Activated T-helper 2 cell treated with anti-CD3 and anti-CD28 coated beads, Interferon-gamma antibody, Interleukin-2, Interleukin-4, amounts not matched to agents 10 μg/mL and 5 μg/mL and 100 μg/mL, durations not matched to agents 14 hours and 24 hours and 36 hours (primary cell): ENCODE measurements around the gene TRANK1. TPM values are rescaled to one million over a fixed set of nuclear protein-coding genes. Genes with fewer than 3 reads are reported as not detected.

Experiments used
- DNase-seq: peaks from one replicate; pipeline ENCODE4 v3.0.0; 2021; ENCODE audit warnings: low spot score
- H3K27ac Mint-ChIP-seq: one replicate; pipeline ENCODE4 v1.8.0; 2021; ENCODE audit warnings: mixed read lengths
- H3K27me3 Mint-ChIP-seq: one replicate; pipeline ENCODE4 v1.8.0; 2021; ENCODE audit warnings: low read depth, mixed read lengths
- H3K36me3 Mint-ChIP-seq: one replicate; pipeline ENCODE4 v1.8.0; 2021; ENCODE audit warnings: low read depth, mixed read lengths
- H3K4me1 Mint-ChIP-seq: one replicate; pipeline ENCODE4 v1.8.0; 2021; ENCODE audit warnings: low read depth, mixed read lengths
- H3K4me3 Mint-ChIP-seq: one replicate; pipeline ENCODE4 v1.8.0; 2021; ENCODE audit warnings: low read depth, mild to moderate bottlenecking, moderate library complexity, mixed read lengths
- H3K9me3 Mint-ChIP-seq: one replicate; pipeline ENCODE4 v1.8.0; 2021; ENCODE audit warnings: mixed read lengths
- intact Hi-C: fragments of 100-400 bp; cut with micrococcal nuclease; formaldehyde crosslinking; loops from one replicate; pipeline ENCODE4 v1.15.1; 2023
- total RNA-seq: library from RNA; stranded (reverse); gene quantifications from 2 replicates; pipeline ENCODE4 v1.2.3, GENCODE V29; 2022

Gene TRANK1
- total RNA-seq = 1.1 and 1.8 TPM in 2 replicates

DNA sequence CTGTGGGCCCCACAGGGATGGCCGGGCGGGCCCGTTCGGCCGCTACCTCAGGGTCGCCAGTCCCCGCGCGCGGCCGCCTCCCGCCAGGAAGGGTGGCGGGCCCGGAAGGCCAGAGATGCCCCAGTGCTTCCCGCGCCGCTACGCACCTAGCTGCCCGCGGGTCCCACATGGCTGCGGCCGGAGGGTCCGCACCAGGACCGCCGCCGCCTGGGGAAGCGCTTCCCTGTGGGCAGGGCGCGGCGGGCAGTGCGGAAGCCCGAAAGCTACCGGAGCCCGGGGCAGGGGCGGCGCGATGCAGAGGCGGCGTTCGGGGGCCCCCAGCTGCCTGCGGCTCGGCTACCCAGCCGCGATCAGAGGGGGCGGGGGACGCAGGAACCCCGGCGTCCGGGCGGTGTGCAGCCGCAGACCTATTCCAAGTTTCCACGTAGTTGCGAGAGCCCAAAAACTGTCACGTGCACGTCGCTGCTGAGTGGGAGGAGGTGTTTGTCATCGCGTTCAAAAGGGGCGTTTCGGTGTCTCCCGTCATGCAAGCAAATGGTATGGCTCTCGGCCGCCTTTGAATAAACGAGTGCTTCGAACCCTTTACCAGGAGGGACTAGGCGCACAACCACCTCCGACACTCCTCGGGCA is at the start of gene TRANK1:
TSS of gene TRANK1 (minus strand) at position 414 of the 630 bp plus-strand sequence. CDS start at position 169, 245 bp downstream.
- Mint-ChIP-seq H3K4me3 (peak within 1 kb of the TSS; percentile 71), H3K9me3 (peaks cover 29% of the 10 kb centered on the region), H3K36me3 (peaks cover 22% of the 10 kb centered on the region), H3K27ac (no peak within 1 kb of the TSS), H3K27me3 (peaks cover 36% of the 10 kb centered on the region), H3K4me1 (peaks cover 10% of the 10 kb centered on the region)
- peak; percentile 58 for DNase-seq
- intact Hi-C loops = loop anchor here (2.0 kb wide), 1 partner anchor 32 kb away; no protein-coding TSS in a partner anchor

DNA sequence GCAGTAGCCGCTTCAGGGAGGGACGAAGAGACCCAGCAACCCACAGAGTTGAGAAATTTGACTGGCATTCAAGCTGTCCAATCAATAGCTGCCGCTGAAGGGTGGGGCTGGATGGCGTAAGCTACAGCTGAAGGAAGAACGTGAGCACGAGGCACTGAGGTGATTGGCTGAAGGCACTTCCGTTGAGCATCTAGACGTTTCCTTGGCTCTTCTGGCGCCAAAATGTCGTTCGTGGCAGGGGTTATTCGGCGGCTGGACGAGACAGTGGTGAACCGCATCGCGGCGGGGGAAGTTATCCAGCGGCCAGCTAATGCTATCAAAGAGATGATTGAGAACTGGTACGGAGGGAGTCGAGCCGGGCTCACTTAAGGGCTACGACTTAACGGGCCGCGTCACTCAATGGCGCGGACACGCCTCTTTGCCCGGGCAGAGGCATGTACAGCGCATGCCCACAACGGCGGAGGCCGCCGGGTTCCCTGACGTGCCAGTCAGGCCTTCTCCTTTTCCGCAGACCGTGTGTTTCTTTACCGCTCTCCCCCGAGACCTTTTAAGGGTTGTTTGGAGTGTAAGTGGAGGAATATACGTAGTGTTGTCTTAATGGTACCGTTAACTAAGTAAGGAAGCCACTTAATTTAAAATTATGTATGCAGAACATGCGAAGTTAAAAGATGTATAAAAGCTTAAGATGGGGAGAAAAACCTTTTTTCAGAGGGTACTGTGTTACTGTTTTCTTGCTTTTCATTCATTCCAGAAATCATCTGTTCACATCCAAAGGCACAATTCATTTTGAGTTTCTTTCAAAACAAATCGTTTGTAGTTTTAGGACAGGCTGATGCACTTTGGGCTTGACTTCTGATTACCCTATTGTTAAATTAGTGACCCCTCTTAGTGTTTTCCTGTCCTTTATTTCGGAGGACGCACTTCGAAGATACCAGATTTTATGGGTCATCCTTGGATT is 48.8 kb upstream of the TRANK1 start, which contains the start of gene MLH1:
TSS of gene MLH1 (plus strand) at position 193 of the 958 bp plus-strand sequence. CDS start at position 223, 30 bp downstream.
- intact Hi-C loops = loop anchor here (1.0 to 10.0 kb wide), 3 partner anchors 23 to 1144 kb away; partner anchors contain the start of genes ACAA1 and MYD88
- Mint-ChIP-seq H3K36me3 (peaks cover 43% of the 10 kb centered on the region), H3K9me3 (peaks cover 3% of the 10 kb centered on the region), H3K27me3 (no peaks in the 10 kb centered on the region), H3K4me3 (no peak within 1 kb of the TSS), H3K4me1 (peaks cover 37% of the 10 kb centered on the region), H3K27ac (no peak within 1 kb of the TSS)
- DNase-seq = peak; percentile 90

DNA sequence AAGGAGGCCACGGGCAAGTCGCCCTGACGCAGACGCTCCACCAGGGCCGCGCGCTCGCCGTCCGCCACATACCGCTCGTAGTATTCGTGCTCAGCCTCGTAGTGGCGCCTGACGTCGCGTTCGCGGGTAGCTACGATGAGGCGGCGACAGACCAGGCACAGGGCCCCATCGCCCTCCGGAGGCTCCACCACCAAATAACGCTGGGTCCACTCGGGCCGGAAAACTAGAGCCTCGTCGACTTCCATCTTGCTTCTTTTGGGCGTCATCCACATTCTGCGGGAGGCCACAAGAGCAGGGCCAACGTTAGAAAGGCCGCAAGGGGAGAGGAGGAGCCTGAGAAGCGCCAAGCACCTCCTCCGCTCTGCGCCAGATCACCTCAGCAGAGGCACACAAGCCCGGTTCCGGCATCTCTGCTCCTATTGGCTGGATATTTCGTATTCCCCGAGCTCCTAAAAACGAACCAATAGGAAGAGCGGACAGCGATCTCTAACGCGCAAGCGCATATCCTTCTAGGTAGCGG is 48.0 kb upstream of the TRANK1 start, which contains the start of gene EPM2AIP1:
TSS of gene EPM2AIP1 (minus strand) at position 326 of the 520 bp plus-strand sequence. CDS start at position 272, 54 bp downstream.
- Mint-ChIP-seq H3K9me3 (no peaks in the 10 kb centered on the region), H3K4me1 (peaks cover 41% of the 10 kb centered on the region), H3K4me3 (no peak within 1 kb of the TSS), H3K27me3 (no peaks in the 10 kb centered on the region), H3K36me3 (peaks cover 43% of the 10 kb centered on the region), H3K27ac (no peak within 1 kb of the TSS)
- DNase-seq = peak; percentile 100
- intact Hi-C loops = loop anchor here (1.0 to 10.0 kb wide), 3 partner anchors 23 to 1144 kb away; partner anchors contain the start of genes ACAA1 and MYD88

DNA sequence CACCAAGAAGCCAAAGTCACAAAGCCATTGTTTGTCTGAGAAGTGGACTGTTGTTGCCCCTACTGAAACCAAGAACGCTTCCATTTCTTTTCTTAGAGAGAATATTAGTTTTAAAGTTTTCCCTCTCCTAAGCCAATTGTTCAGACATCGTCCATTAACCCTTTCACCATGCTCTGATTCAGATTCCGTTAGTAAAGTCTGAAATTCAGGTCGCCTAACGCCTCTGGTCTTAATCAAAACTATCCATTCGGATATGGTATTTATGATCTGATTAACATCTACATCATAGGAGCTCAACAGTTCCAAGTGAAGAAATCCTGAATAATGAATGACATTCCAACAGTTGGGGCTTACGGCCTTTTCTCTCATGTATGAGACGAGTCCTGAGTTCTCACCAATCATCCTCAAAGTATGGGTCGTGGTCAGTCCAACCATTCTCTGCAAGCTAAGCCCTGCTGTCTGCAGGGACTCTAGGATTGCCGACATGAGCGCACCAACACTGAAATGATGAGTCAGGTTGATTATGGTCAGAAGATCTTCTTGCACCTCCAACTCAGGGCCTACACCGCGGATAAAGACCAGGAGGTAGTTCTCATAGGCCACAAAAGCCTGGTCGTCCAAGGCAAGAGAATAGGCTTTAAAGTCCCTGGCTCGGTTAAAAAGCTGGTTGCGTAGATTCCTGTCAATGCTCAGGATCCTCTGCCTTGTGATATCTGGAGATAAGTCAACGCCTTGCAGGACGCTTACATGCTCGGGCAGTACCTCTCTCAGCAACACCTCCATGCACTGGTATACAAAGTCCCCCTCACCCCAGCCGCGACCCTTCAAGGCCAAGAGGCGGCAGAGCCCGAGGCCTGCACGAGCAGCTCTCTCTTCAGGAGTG is 47.3 kb upstream of the TRANK1 start:
- H3K4me1 Mint-ChIP-seq = peaks cover 42% of the 10 kb centered on the region
- intact Hi-C loops = loop anchor here (5.0 to 10.0 kb wide), 2 partner anchors 223 to 1145 kb away; partner anchors contain the start of genes ACAA1 and MYD88
- no peak for DNase-seq

DNA sequence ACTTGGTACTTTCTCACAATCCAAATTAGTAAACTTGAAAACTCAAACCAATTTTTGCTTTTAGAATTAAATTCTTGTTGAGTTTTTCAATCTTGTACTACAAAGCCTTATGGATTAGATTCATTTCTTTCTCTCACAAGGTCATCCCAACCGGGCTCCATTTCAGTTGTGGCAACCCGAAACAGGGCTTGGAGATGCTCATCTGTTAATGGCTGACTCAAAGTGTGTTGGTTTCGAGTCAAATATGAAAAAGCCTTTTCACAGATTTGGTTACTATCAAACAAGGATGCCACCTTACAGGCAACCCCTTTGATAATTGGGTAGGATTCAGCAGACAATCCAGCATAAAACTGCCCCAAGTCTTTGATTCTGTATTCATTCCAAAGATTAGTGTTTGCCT is 46.3 kb upstream of the TRANK1 start:
- peaks cover 39% of the 10 kb centered on the region for H3K4me1 Mint-ChIP-seq
- intact Hi-C loops = loop anchor here (5.0 to 10.0 kb wide), 2 partner anchors 224 to 1146 kb away; partner anchors contain the start of genes ACAA1 and MYD88
- no peaks in the 10 kb centered on the region for H3K9me3 Mint-ChIP-seq
- no peak for DNase-seq
- H3K36me3 Mint-ChIP-seq = peaks cover 42% of the 10 kb centered on the region
- no peak overlapping the region for H3K4me3 Mint-ChIP-seq
- H3K27ac Mint-ChIP-seq = no peak overlapping the region
- H3K27me3 Mint-ChIP-seq = no peaks in the 10 kb centered on the region

More for the DNA sequence above, 47.3 kb upstream of the TRANK1 start:
- Mint-ChIP-seq H3K9me3 (no peaks in the 10 kb centered on the region), H3K27ac (no peak overlapping the region), H3K36me3 (peaks cover 43% of the 10 kb centered on the region), H3K27me3 (no peaks in the 10 kb centered on the region), H3K4me3 (no peak overlapping the region)

DNA sequence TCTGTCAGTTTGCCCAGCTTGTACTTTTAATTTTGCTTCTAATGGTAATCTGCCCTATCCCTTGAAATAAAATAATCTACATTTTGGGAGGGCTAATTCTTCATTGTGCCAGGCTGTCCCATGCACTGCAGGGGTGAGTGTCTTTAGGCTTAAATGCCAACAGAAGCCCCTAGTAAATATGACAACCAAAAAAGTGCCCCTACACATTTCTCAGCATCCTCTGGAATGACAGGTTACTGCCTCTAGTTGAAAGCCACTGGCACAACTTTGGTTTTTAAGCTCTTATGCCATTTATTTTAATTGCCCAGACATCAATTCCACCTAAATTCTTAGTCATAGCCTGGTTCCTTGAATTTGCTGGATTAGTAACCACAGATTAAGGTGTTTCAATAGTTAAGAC is 44.7 kb upstream of the TRANK1 start:
- Mint-ChIP-seq H3K4me1 (peaks cover 47% of the 10 kb centered on the region), H3K4me3 (no peak overlapping the region), H3K9me3 (no peaks in the 10 kb centered on the region), H3K36me3 (peaks cover 55% of the 10 kb centered on the region), H3K27me3 (no peaks in the 10 kb centered on the region), H3K27ac (no peak overlapping the region)
- intact Hi-C loops = no loop called here
- no peak for DNase-seq

DNA sequence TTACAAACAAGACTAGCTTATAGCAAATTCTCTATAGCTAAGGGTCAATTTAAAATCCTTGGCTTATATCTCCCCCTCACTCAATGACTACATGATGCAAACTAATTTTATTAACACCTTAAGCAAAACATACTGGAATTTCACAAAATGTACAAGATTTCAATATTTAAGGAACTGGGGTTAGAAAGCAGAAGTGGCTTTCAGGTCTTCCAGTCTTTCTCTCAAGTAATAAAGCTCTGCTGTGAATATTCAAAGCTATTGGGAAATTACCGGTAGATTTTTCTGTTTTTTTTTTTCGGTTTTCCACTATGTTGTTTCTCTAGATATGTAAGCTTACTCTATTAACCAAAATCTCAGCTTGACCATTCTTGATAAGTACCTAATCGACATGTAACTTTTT is 44.2 kb upstream of the TRANK1 start:
- intact Hi-C loops = no loop called here
- peaks cover 61% of the 10 kb centered on the region for H3K36me3 Mint-ChIP-seq
- H3K27ac Mint-ChIP-seq = peak overlapping the region; percentile 52
- no peaks in the 10 kb centered on the region for H3K9me3 Mint-ChIP-seq
- H3K27me3 Mint-ChIP-seq = no peaks in the 10 kb centered on the region
- H3K4me3 Mint-ChIP-seq = no peak overlapping the region
- H3K4me1 Mint-ChIP-seq = peaks cover 47% of the 10 kb centered on the region
- no peak for DNase-seq

DNA sequence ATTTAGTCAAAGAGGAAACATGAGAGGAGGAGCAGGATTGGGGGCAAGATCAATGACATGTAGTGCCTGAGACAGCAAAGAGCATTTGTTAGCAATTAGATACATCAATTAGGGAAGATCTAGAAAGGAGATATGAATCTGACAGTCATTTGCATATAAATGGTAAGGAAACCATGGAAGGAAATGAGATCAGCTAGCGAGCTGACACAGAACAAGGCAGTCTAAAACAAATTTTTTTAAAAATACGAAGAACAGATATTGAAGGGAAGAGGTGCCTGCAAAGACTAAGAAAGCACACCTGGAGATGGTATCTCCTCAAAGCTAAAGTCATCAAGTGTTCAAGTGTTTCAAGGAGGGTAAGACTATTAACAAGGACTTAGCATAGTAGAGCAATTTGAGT is 43.5 kb upstream of the TRANK1 start:
- H3K27me3 Mint-ChIP-seq = no peaks in the 10 kb centered on the region
- no peak for DNase-seq
- peak overlapping the region; percentile 49 for H3K4me3 Mint-ChIP-seq

DNA sequence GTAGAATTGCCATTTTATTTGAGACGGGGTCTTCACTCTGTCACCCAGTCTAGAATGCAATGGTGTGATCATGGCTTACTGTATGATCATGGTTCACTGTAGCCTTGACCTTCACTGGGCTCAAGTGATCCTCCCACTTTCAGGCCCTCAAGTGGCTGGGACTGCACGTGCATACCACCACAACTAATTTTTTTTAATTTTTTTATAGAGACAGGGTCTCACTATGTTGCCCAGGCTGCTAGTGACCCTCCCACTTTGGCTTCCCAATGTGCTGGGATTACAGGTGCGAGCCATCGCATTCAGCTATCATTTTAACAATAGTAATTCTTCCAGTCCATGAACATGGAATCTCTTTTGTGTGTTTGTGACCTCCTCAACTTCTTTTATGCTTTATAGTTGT is 36.2 kb upstream of the TRANK1 start:
- Mint-ChIP-seq H3K27me3 (no peaks in the 10 kb centered on the region), H3K9me3 (peaks cover 37% of the 10 kb centered on the region), H3K4me3 (no peak overlapping the region), H3K4me1 (peaks cover 6% of the 10 kb centered on the region), H3K27ac (no peak overlapping the region), H3K36me3 (peaks cover 62% of the 10 kb centered on the region)
- intact Hi-C loops = no loop called here
- DNase-seq = no peak

More for the DNA sequence above, 43.5 kb upstream of the TRANK1 start:
- Mint-ChIP-seq H3K4me1 (peaks cover 47% of the 10 kb centered on the region), H3K27ac (peak overlapping the region; percentile 4), H3K9me3 (no peaks in the 10 kb centered on the region), H3K36me3 (peaks cover 67% of the 10 kb centered on the region)
- intact Hi-C loops = no loop called here

DNA sequence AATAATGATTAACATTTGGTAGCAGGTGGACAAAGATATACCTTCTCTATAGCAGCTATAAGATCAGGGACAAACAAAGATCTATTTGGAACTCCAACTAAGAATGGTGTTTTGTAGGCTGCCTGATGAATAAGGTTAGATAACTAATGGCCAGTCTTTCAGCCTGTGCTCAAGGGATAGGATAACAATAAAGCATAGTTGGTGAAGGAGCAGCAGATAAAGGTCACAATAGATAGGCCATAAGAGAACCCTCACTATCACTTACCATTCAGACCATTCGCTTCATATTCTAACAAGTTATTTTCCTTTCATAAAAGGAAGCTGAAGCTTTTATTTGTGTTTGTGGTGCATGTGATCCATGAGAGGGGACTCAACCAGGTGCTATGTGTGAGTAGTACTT is 28.3 kb upstream of the TRANK1 start:
- Mint-ChIP-seq H3K27me3 (no peaks in the 10 kb centered on the region), H3K4me3 (no peak overlapping the region), H3K9me3 (peaks cover 7% of the 10 kb centered on the region), H3K4me1 (peaks cover 24% of the 10 kb centered on the region), H3K36me3 (peaks cover 24% of the 10 kb centered on the region), H3K27ac (no peak overlapping the region)
- no peak for DNase-seq
- intact Hi-C loops = no loop called here

DNA sequence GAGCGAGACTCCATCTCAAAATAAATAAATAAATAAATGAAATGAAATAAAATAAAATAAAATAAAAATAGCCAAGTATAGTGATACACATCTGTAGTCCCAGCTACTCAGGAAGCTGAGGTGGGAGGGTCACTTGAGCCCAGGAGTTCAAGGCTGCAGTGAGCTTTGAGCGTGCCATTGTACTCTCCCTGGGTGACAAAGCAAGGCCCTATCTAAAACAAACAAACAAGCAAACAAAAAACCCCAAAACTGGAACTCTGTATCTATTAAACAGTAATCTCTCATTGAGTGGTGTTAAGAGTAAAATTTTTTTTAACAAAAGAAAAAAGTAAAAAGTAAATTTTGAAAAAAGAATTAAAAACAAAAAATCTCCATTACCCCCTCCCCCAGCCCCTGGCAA is 27.3 kb upstream of the TRANK1 start:
- Mint-ChIP-seq H3K4me1 (peaks cover 24% of the 10 kb centered on the region), H3K4me3 (no peak overlapping the region)

More for the DNA sequence above, 27.3 kb upstream of the TRANK1 start:
- H3K27ac Mint-ChIP-seq = no peak overlapping the region
- no peak for DNase-seq
- H3K27me3 Mint-ChIP-seq = no peaks in the 10 kb centered on the region
- no peaks in the 10 kb centered on the region for H3K9me3 Mint-ChIP-seq
- intact Hi-C loops = no loop called here
- H3K36me3 Mint-ChIP-seq = peaks cover 24% of the 10 kb centered on the region
